ENCODE data around the gene DDAH1.

GRCh38 chr1:85282424-85282823 is 182.5 kb downstream of the DDAH1 start:
- TF ChIP-seq CTCF (IDR thresholded peaks at IDR 0.05; ENCODE audit: low read depth, low read length, poor library complexity, severe bottlenecking) (no peak), EZH2phosphoT487 (IDR thresholded peaks at IDR 0.05; ENCODE audit: borderline replicate concordance, low read length) (no peak)
